Fibroblast of skin of left biceps (primary cell): ENCODE measurements around the gene SASS6.

ENCODE experiments used
- DNase-seq, 2 experiments: peaks; one replicate each; pipeline ENCODE4 v3.0.0-alpha.2; 2013; ENCODE audit warnings: low read depth in 2 of 2

Gene SASS6

DNA sequence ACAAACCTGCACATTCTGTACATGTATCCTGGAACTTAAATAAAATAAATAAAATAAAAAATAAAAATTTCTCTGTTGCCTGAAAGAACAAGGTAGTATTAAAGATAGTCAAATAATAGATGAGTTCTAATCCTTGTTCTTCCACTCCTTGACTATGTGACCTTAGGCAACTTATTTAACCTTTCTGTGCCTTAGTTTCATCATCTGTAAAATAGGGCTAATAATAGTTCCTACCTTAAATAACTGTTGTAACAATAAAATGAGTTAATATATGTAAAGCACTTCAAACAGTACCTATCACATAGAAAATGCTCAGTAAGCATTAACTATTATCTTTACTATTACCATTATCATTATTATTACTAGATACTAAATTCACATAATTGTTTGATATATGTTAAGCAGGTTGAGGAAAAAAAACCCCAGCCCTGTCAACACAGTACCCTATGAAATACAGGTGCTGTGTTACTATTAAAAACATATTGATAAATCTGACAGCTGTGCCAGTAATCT, 23.1 kb downstream of the SASS6 start:
- DNase-seq: no peak

DNA sequence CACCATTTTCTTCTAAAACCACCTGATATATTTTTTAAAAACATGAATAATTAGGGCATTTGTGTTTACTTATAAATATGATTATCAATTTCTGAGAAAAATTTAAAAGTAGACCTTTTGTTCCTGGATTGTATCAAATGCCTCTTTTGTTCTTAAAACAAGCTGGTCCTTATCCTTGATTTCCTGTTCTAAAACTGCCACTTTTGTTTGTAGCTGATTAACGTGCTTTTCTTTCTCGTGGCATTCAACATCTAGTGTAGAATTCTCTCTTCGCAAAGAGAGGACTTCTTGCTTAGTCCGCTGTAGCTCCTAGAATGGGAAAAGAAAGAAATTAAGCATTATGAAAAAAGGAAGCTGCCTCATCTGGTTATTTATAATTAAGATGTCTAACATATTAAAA, 25.0 kb downstream of the SASS6 start:
- DNase-seq: no peak

DNA sequence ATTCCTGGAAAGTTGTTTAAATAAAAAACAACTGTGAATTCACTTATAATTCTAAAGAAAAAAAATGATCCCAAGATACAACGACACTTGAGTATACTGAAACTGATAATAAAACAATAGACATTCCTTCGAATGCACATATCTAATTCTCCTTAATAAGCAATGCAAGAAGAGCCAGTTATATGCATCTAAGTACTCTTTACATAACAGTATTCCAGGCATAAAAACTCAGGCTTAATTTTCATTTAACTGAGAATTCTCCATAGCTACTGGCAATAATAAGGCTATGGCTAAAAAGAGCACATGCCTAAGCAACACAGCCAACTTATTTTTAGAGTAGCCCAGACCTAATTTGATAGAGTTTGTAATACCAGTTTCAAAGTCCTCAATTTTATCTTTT, 31.2 kb downstream of the SASS6 start:
- DNase-seq: no peak

DNA sequence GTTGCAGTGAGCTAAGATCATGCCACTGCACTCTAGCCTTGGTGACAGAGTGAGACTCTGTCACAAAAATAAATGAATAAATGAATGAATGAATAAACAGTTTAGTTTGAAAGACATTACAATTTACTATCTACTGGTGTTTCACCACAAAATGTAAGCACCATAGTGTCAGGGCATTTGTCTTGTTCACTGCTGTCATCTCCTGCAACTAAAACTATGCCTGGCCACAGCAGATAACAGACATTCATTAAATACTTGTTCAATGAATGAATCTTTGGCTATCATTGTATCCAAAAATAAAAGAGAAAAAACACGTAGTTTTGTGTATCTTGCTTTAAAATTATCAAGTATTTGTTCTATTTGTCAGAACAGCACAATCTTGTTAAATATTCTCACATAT, 32.5 kb downstream of the SASS6 start:
- peak; percentile 16 to 17 for DNase-seq

DNA sequence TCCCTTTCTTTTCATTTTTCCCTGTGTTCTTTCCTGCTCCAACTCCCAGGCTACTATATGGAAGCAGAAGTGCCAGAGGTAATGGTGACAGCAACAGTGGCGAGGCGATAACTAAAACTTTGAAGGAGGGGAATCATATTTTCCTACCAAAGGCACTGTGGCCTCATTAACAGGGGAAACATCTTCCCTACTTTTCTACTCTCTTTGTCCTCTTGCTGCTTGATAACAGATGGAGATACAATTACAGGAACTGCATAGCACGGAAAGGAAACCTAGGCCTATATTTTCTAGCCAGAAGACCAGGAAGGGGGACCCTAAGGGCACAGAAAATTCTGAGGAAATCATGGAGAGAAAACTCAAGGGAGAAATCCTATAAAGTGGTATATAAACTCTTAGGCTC, 42.3 kb downstream of the SASS6 start:
- DNase-seq: no peak

DNA sequence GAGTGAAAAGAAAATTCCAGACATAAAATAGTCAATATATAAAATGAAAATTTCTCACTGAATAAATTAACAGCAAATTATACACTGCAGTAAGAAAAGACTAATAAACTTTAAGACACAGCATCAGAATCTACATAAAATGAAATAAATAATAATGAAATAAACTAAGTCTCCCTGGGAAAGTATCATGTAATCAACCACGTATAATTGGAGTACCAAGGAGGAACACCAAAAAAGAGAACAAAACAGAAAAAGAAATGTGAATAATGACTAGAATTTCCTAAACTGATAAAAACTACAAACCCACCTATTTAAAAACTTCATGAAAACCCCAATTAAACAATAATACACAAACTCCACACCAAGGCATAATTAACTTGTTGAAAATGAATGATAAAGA, 43.6 kb downstream of the SASS6 start:
- DNase-seq: no peak

DNA sequence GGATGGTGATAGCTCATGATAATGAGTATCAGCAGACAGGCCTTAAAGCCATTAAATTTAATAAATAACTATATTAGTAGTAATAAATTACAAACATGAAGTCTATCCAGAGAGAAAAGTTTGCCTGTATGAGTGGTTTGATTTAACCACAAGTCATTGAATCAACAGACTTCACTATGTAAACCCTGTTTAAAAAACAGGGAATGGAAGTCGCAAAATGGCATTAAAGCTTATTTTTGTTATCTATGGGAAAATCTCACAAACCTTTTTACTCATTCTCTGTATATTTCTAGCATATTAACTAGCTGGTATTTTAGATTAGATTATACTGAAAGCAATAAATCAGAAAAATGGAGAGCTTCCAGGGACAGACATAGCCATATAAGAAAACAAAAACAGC, 45.3 kb downstream of the SASS6 start:
- no peak for DNase-seq

DNA sequence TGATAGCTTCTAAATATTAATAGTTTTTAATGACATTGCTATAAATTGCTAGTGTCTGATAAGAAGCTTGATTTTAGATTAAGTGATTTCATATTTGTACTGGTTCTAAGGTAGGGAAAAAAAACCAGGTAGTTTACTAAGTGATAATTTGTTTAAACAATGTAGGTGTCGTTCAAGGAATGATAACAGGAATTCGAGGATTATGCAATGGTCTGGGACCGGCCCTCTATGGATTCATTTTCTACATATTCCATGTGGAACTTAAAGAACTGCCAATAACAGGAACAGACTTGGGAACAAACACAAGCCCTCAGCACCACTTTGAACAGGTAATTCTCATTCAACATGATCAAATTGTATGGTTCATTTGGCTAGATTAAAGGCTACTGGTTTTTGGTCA, 52.4 kb downstream of the SASS6 start:
- DNase-seq: no peak

DNA sequence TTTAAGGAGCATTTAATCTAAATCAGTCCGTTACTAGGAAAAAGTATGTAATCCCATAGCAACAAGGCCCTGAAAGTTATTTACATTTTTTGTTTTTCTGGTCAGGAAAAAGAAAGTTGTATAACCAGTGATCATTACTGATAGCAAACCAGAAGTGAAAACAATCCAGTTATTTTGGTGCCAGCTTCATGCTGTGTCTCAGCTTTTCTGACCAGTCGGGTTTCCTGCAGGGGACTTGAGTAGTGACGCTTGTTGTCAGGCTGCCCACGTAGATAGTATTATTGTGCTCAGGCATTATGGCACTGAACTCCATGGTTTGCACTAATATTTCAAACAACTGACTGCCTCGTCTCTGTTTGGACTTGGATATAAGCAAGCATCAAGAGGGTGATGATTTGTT, 55.2 kb downstream of the SASS6 start:
- DNase-seq: no peak

DNA sequence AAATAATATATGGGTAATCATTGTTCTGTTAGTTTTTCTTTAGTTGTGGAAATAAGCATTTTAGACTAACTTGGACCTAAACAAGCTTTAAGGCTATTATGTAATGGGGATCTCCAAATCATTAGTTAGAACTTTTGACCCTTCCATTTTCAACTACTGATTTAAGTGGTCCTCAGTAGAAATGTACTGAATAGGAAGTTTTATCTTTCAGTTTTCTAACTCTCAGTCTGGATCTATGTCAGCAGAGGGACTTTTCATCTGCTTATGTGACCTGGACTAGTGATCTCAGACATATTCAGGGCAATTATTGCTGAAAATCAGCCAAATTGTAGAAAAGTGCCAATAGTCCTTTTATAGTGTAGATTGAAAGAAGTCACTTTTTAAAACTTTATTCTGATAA, 56.0 kb downstream of the SASS6 start:
- no peak for DNase-seq

DNA sequence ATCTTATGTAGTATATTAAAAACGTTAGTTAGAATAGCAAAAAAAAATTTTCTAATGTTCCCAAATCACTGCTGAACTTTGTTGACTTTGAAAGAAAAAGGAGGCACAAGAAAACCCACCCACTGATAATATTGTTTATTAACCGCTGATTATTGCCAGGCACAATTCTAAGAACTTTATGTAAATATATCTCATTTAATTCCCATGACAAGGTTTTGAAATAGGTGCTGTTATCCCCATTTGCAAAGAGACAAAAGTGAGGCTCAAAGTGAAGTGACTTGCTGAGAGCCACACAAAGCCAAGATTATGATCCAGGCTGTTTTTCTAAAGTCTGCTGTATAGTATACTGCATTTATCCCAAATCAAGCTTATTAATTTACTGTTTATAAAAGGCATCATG, 56.4 kb downstream of the SASS6 start:
- DNase-seq: no peak

DNA sequence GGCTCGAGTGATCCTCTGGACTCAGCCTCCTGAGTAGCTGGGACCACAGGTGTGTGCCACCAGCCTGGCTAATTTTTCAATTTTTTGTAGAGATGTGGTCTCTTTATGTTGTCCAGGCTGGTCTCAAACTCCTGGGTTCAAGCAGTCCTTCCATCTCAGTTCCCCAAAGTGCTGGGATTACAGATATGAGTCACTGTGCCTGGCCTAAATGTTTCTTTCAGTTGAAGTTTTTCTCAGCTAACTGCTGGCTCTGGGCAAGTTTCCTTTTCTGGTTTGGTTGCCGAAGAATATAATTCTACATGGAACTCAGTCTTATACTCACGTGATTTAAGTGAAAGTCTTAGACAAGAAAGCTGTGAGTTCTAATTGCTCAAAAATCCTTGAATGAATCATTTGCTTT, 57.0 kb downstream of the SASS6 start:
- DNase-seq: no peak

DNA sequence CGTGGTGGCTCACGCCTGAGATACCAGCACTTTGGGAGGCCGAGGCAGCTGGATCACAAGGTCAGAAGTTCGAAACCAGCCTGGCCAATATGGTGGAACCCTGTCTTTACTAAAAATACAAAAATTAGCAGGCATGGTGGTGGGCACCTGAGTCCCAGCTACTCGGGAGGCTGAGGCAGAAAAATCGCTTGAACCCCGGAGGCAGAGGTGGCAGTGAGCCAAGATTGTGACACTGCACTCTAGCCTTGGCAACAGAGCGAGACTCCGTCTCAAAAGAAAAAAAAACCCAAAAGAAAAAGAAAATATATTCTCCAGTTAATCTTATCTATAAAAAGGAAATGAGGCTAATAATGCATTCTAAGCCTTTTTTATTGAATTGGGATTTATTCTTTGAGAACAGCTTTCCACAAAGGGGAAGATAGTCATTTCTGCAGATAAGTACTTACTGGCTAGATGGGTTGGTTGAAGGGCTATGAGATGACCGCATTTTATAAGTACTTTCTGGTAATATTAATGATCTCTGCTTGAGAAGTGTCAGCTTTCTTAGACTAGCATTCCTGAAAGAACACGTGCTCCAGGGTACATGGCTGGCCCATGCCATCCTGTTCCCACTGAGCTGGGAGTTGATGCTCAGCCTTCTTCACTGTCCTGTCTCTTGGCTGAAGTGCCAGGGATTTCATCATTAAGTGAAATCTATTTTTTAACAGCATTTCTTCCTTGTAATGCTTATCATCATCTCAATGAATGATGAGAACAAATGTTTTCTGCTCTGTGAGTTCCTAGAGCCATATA, 57.9 kb downstream of the SASS6 start:
- DNase-seq: no peak

DNA sequence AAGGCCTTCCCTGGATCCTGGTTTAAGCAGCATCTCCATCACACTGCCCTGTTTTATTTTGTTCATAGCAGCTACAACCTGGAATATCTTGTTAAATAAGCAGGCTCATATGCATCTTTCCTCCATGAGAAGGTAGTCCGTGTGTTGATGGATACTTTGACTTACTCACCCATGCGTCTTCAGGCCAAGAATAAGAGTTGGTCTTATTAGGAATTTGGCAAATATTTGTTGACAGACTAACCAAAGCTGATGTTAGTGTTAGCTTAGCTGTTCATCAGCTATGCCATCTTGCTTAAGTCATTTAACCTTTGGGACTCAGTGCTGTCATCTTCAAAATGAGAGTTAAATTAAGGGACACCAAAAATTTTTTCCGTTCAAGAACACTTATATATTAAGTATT, 59.2 kb downstream of the SASS6 start:
- no peak for DNase-seq

DNA sequence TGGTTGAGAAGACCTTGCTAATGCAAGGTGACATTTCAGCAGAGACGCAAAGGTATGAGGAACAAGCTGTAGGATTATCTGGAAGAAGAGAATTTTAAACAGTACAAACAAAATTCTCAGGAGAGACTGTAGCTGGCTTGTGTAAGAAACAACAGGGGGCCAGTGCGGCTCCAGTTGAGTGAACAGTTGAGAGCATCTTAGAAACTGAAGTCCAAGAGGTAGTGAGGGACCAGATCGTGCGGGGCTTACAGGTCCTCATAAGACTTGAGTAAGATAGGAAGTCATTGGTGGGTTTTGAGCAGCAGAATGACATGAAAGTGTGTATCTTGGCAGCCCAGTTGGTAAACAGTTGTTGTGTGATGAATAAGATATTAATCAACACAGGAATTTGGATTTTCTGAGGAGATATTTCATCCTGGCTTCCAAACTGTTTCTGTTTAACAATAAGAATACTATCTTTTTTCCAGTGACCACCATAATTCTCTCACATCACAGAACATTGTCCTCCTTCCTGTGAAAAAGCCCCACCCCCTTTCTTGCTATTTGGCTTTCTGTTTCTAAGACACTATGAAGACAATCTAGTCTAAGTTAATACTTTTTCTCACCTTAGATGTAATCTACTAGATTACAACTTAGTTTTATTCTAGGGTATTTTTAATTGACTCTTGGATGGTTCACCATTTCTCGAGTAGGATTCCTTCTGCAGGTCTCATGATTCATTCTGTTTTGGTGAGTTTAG, 62.4 kb downstream of the SASS6 start:
- no peak for DNase-seq

DNA sequence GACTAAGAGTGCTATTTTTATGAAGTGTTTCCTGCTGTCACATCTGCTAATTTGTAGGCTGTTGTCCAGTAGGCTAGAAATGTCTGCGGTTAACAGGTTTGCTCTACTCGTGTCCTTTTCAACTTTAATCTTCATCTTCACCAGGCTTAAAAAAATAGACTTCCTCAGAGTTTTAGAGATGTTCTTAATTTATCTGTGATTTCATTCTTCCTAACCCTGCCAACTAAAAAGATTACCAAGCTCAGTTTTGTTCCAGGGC, 66.8 kb downstream of the SASS6 start:
- DNase-seq: no peak

DNA sequence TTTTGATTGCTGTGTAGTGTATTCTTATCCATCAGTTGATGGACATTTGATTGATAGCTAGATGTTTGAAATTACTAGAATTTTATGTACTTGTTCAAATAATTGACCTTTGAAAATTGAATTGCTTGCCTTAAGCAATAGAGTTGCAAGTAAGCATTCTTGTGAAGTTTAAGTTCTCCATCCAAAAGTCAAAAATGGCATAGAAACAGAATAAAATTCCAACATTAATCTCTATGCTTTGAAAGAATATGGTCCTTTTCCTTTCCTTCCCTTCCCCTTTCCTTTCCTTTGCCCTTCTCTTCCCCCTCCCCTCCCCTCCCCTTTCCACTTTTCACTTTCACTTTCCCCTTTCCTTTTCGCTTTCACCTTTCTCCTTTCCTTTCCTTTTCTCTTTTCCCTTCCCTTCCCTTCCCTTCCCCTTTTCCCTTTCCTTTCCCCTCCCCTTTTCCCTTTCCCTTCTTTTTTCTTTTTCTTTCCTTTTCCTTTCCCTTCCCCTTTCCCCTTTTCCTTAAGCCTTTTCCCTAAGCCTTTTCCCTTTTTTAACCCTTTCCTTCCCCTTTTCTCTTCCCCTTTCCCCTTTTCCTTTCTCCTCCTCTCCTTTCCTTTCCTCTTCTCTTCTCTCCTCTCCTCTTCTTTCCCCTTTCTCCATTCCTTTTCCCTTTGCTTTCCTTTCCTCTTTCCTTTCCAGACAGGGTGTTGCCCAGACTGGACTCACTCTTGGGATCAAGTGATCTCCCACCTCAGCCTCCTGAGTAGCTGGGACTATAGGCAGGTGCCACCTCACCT, 67.4 kb downstream of the SASS6 start:
- DNase-seq: no peak

DNA sequence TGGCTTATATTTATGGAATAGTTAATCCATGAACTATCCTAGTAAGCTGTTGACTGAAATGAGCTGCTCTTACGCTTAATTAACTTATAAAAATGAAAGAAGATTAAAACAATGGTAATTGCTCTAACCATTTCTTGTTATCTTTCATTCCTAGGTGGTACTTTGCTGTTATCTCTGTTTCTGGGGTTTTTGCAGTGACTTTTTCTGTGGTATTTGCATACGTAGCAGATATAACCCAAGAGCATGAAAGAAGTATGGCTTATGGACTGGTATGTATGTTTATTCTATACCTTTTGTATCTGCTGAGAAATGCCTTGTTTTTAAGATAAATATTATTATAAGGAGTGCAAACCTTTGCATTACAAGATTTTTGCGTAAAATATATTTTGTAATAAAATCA, 71.0 kb downstream of the SASS6 start:
- DNase-seq: no peak

DNA sequence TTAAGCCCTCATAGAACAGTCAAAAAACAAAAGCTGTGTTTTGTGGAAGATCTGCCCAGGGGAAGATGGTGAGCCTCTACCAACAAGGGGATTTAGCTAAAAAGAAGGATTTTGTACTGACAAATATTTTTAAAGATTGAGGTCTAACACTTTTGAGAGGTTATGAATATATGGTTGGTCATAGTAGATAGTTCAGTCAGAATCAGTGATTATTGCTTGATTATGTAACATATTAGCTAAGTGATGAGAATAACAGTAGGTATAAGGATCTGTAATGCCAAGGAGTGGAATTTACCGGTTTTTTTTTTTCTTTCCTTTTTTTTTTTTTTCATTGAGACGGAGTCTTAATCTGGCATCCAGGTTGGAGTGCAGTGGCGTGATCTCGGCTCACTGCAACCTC, 79.0 kb downstream of the SASS6 start:
- DNase-seq: no peak

DNA sequence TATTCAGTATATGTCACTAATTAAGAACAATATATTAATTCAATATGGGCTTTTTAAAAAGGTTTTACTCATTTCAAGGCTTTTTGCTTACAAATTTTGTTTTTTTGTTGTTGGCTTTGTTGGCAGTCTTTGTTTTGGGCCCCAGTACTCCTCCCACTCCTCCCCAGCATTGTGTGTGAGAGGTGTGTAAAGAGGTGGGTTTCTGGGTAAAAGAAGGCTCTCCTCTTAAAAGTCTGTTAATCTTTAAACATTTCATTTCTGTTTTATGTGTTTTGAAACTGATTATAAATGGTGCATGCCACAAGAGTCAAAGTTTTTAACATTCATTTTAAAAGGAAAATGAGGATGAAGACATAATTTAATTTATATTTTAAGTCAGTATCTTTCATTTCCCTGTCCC, 79.6 kb downstream of the SASS6 start:
- no peak for DNase-seq

DNA sequence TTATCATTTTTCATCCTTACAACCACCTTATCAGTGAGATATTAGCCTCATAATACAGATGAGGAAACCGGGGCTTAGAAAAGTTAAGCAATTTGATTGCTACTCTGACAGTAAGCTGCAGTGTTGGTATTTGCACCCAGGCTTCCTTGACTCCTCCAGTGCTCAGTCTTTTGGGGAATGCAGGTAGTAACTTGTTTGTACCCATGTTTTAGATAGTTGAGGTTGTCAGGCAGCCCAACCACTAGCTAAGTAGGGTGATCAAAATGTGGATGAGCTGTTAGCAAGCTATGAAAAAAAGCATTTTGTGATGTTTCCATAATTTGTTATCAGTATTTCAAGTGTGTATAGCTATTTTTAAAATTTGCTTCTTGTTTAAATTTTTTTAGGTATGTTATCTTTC, 80.8 kb downstream of the SASS6 start:
- no peak for DNase-seq

DNA sequence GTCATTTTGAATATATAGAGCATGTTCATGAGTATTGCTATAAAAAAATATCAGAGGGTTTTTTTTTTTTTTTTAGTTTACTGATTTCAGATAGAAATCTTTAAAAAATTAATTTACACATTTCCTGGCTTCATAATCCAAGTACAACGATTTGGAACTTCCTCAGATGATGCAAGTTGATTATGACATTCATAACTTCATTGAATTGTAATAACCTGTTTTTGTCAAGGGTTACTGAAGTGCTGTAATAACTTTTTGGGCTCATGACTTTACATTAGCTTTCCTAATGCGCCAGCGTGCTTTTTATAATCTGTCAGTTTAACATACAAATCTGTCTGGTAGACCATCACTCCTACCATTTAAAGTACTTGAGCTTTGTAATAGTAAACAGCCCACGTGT, 81.3 kb downstream of the SASS6 start:
- no peak for DNase-seq

DNA sequence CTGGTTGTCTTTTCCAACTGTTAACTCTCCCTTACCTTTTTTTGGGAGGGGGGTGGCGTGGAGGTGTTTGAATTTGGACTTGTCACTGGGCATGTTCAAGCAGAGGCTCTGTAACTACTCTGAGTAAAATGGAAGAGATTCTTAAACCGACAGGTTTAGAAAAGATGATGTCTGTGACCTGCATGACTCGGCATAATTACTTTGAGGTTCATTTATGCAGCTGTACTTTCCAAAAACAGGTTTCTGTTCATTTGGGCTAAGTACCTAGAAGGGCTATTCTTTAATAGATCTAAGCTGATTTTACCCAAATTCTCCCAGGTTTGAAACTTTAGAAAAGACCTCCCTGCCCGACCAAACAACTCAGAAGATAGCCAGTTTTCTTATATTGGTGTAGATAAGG, 82.6 kb downstream of the SASS6 start:
- DNase-seq: no peak
